Endodermal cell (in vitro differentiated cells): Measurements from ENCODE around the gene CARD8. TPM values are rescaled to one million over a fixed set of nuclear protein-coding genes. Genes with fewer than 3 reads are reported as not detected.

Experiments
- DNase-seq: peaks from one replicate; pipeline ENCODE4 v3.0.0-alpha.2; 2017
- H3K27ac ChIP-seq: 2 replicates; pipeline ENCODE4 v1.5.1; 2013; ENCODE audit warnings: mild to moderate bottlenecking, low read depth, low read length, moderate library complexity
- H3K27me3 ChIP-seq: 2 replicates; pipeline ENCODE4 v1.6.1; 2013; ENCODE audit warnings: mild to moderate bottlenecking, low read length, moderate library complexity; ENCODE audit not compliant: insufficient read depth, control insufficient read depth, poor library complexity, severe bottlenecking
- H3K36me3 ChIP-seq: 2 replicates; pipeline ENCODE4 v1.7.0; 2013; ENCODE audit warnings: mild to moderate bottlenecking, low read length, moderate library complexity; ENCODE audit not compliant: control insufficient read depth, insufficient read depth
- H3K4me1 ChIP-seq: one replicate; pipeline ENCODE4 v1.7.0; 2013; ENCODE audit warnings: low read length; ENCODE audit not compliant: control insufficient read depth, insufficient read depth
- H3K4me3 ChIP-seq: 2 replicates; pipeline ENCODE4 v1.5.1; 2013; ENCODE audit warnings: mild to moderate bottlenecking, low read length, moderate library complexity
- H3K9ac ChIP-seq: 2 replicates; pipeline ENCODE4 v1.6.1; 2013; ENCODE audit warnings: mild to moderate bottlenecking, low read length, moderate library complexity; ENCODE audit not compliant: poor library complexity, severe bottlenecking; ENCODE audit errors: extremely low read depth
- H3K9me3 ChIP-seq: 2 replicates; pipeline ENCODE4 v1.6.1; 2013; ENCODE audit warnings: mild to moderate bottlenecking, low read length, moderate library complexity; ENCODE audit not compliant: control insufficient read depth
- H3K27ac Mint-ChIP-seq: 2 replicates; pipeline ENCODE4 v1.8.0; 2020; ENCODE audit warnings: mixed read lengths
- H3K27me3 Mint-ChIP-seq: 2 replicates; pipeline ENCODE4 v1.8.0; 2021; ENCODE audit warnings: mild to moderate bottlenecking, mixed read lengths; ENCODE audit not compliant: insufficient read depth
- H3K36me3 Mint-ChIP-seq: 2 replicates; pipeline ENCODE4 v1.8.0; 2020; ENCODE audit warnings: low read depth, mixed read lengths
- H3K4me1 Mint-ChIP-seq: 2 replicates; pipeline ENCODE4 v1.8.0; 2020; ENCODE audit warnings: mixed read lengths
- H3K4me3 Mint-ChIP-seq: 2 replicates; pipeline ENCODE4 v1.8.0; 2020; ENCODE audit warnings: mild to moderate bottlenecking, moderate library complexity, mixed read lengths
- H3K9me3 Mint-ChIP-seq: 2 replicates; pipeline ENCODE4 v1.8.0; 2020; ENCODE audit warnings: mild to moderate bottlenecking, mixed read lengths
- CTCF ChIP-seq: fragments of 200-600 bp; sonication (generic); conservative IDR thresholded peaks from 2 replicates; pipeline ENCODE4 v1.5.0; 2021; ENCODE audit warnings: antibody characterized with exemption, mild to moderate bottlenecking
- WGBS, 2 experiments: methylation state at CpG; one replicate each; pipeline versions ENCODE4 v1.1.5 to v1.1.7; 2013; ENCODE audit warnings: missing lambda C conversion rate in 2 of 2, mixed read lengths in 1 of 2; ENCODE audit not compliant: insufficient coverage in 1 of 2, insufficient read length in 1 of 2; 5-methylcytosine and 5-hydroxymethylcytosine counted together
- total RNA-seq, 2 donors: library from RNA; stranded (reverse); fragmentation: NEBNext Ultra II Directional in 1 of 2; extraction: Animal tissue kit (Norgen Biotek cat#: 25700) in 1 of 2; gene quantifications; 2 replicates in 1 of 2; 3 replicates in 1 of 2; pipeline ENCODE4 v1.2.1, GENCODE V29; 2021

The CARD8 gene
- total RNA-seq, 2 donors from 2014 or later: 34.0 to 44.6 TPM

GRCh38 chr19:48239582-48240141 is 16.1 kb downstream of the CARD8 start:
- Histone ChIP-seq H3K27me3 (no peaks in the 10 kb centered on the region), H3K4me1 (peaks cover 2% of the 10 kb centered on the region), H3K4me3 (no peak overlapping the region), H3K27ac (no peak overlapping the region), H3K9ac (no peak overlapping the region), H3K9me3 (no peaks in the 10 kb centered on the region), H3K36me3 (peaks cover 4% of the 10 kb centered on the region)
- Mint-ChIP-seq H3K27ac (no peak overlapping the region), H3K4me3 (no peak overlapping the region), H3K36me3 (peaks cover 46% of the 10 kb centered on the region), H3K27me3 (no peaks in the 10 kb centered on the region), H3K9me3 (no peaks in the 10 kb centered on the region), H3K4me1 (peaks cover 5% of the 10 kb centered on the region)
- 93 to 95% methylated on average over 5 to 9 of the region's 9 CpGs for WGBS, 2 experiments
- no peak for TF ChIP-seq CTCF
- no peak for DNase-seq

- no peaks in the 10 kb centered on the region for H3K4me1 ChIP-seq
- Mint-ChIP-seq H3K4me3 (no peak overlapping the region), H3K27ac (no peak overlapping the region), H3K36me3 (peaks cover 47% of the 10 kb centered on the region), H3K27me3 (no peaks in the 10 kb centered on the region), H3K9me3 (no peaks in the 10 kb centered on the region), H3K4me1 (no peaks in the 10 kb centered on the region)
- no peaks in the 10 kb centered on the region for H3K27me3 ChIP-seq
- no peak overlapping the region for H3K27ac ChIP-seq
- WGBS, 2 experiments: 88 to 92% methylated on average over 4 to 6 of the region's 6 CpGs
- no peak overlapping the region for H3K4me3 ChIP-seq
- no peak for TF ChIP-seq CTCF
- peaks cover 7% of the 10 kb centered on the region for H3K36me3 ChIP-seq
- H3K9ac ChIP-seq: no peak overlapping the region
- no peak for DNase-seq
- H3K9me3 ChIP-seq: no peaks in the 10 kb centered on the region
These were observed 16.6 kb downstream of the CARD8 start for GRCh38 chr19:48239120-48239519.

GRCh38 chr19:48237057-48237456 is 18.7 kb downstream of the CARD8 start:
- no peak for TF ChIP-seq CTCF
- Histone ChIP-seq H3K4me1 (no peaks in the 10 kb centered on the region), H3K36me3 (peaks cover 11% of the 10 kb centered on the region), H3K27me3 (no peaks in the 10 kb centered on the region), H3K9me3 (no peaks in the 10 kb centered on the region), H3K4me3 (no peak overlapping the region), H3K9ac (no peak overlapping the region), H3K27ac (no peak overlapping the region)
- 91 to 100% methylated on average over 3 of the region's 3 CpGs for WGBS, 2 experiments
- H3K4me3 Mint-ChIP-seq: no peak overlapping the region
- DNase-seq: no peak
- H3K9me3 Mint-ChIP-seq: no peaks in the 10 kb centered on the region
- H3K36me3 Mint-ChIP-seq: peaks cover 50% of the 10 kb centered on the region
- no peak overlapping the region for H3K27ac Mint-ChIP-seq
- H3K4me1 Mint-ChIP-seq: no peaks in the 10 kb centered on the region
- no peaks in the 10 kb centered on the region for H3K27me3 Mint-ChIP-seq
